ENCODE results near the gene MPIG6B. TPM values are rescaled to one million over a fixed set of nuclear protein-coding genes. Genes with fewer than 3 reads are reported as not detected.
A peak's percentile ranks its signal among the peaks of the same experiment; 100 is the strongest.

Gene MPIG6B
- 1 to 10 TPM in 3 of 10 donors, under 1 TPM in 7; 0.52 to 1.8 (median 0.82) TPM for polyA plus RNA-seq (ENCODE audit: insufficient read length in 10 of 10)
- long read RNA-seq, donor 1, result 0 reads
- long read RNA-seq, donor 2, result 0 reads
- long read RNA-seq, donor 3, result 0 reads
- long read RNA-seq, donor 4, result 0 reads
- long read RNA-seq, donor 5, result 0 reads
- long read RNA-seq, donor 6, result 0 reads
- long read RNA-seq, donor 7, partial matches to known transcripts, result 129 of 135 reads
- long read RNA-seq, donor 7, other reads (novel, unspliced or antisense), result 6 of 135 reads
- long read RNA-seq, donor 8, result 0 reads
- long read RNA-seq, donor 9, result 0 reads

DNA sequence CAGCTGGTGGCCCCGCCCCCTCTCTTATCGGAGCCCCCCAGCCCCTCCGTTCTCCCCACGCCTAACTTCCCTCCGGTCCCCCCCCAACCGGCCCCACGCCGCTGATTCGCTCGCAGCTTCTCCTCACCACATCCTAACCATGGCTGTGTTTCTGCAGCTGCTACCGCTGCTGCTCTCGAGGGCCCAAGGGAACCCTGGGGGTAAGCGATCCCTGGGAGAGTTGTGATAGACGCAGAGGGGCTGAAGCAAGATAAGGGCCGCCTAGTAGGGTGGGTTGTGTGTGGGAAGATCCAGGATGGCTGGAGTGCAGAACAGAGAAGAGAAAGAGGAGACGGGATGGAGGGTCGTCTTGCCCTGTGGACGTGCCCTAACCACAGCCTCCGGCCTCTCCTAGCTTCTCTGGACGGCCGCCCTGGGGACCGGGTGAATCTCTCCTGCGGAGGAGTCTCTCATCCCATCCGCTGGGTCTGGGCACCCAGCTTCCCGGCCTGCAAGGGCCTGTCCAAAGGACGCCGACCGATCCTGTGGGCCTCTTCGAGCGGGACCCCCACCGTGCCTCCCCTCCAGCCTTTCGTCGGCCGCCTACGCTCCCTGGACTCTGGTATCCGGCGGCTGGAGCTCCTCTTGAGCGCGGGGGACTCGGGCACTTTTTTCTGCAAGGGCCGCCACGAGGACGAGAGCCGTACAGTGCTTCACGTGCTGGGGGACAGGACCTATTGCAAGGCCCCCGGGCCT, at the start of gene MPIG6B:
MPIG6B (plus strand) TSS at position 129 of the 735 bp plus-strand sequence; CDS start at position 140, 11 bp downstream.
- DNase-seq, result no peak

DNA sequence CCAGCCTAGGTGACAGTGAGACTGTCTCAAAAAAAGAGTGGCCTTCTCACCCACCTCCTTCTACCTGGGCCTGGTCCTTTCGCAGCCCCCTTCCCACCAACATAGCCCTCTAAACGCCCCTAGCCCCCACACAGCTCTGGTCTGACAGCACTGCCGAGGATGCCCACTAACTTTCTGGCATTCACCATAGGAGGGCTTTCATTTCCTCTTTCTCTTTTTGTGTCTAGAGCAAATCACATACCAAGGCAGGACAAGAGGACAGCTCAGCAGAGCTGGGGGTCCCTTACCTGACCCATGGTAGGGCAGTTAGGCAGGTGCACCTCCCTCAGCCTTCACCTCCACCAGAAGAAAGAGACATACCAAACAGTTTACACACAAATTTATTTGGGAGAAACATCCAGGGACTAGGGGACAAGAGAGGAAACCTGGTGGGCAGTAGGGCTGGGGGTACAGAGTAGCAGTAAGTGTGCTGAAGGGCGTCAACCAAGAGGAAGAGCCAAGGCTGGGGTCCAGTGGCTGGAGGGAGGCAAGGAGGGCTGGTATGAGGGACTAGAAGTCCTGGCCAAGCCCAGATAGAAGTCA, 46.8 kb upstream of the MPIG6B start:
- no peak for DNase-seq

GRCh38 chr6:31676904-31677303, 46.3 kb upstream of the MPIG6B start:
- no peak for DNase-seq

DNA sequence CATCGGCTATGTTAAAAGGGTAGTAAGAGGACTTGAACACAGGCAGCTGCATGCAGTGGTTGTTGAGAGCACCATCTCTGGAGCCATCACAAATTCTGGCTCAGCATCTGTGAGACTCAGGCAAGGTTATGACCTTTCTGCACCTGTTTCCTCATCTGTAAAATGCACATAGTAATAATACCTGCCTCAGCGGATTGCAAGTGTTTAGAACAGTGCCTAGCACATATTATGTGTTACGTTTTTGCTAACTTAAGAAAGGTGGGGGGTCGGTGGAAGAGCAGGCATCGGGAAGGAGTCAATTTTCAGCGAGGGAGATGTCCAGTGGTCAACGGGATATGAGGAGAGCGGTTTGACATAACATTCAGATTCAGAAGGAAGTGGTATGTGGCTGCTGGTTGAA, 45.2 kb upstream of the MPIG6B start:
- no peak for DNase-seq

- peak; percentile 78 to 95 (median 90) for DNase-seq
These were observed 42.7 kb upstream of the MPIG6B start, which contains the start of gene LY6G5C for GRCh38 chr6:31680226-31681134. Gene LY6G5C, minus strand, starts transcription at chr6:31681067. Its CDS starts 694 bp downstream, at chr6:31680373.

GRCh38 chr6:31681135-31681671, 42.0 kb upstream of the MPIG6B start:
- DNase-seq, result no peak

DNA sequence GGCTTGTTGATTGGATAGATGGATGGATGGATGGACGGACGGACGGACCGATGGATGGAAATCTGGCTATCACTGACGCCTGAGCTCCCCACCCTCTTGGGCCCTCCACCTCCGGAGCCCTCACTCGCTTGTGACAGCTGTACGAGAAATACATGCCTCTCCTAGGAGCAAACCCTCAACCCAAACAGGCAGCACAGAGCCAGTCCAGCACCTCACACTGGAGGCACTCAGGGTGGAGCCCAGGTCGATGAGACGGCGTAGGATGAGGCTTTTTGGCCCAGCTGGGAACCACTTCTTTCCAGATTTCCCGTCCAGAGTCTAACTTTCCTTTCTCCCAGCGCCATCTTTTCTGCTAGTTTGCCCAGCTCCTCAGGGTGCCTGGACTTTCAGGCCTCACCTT, 39.6 kb upstream of the MPIG6B start:
- DNase-seq, result peak in 1 of 3 donors; percentile 33

DNA sequence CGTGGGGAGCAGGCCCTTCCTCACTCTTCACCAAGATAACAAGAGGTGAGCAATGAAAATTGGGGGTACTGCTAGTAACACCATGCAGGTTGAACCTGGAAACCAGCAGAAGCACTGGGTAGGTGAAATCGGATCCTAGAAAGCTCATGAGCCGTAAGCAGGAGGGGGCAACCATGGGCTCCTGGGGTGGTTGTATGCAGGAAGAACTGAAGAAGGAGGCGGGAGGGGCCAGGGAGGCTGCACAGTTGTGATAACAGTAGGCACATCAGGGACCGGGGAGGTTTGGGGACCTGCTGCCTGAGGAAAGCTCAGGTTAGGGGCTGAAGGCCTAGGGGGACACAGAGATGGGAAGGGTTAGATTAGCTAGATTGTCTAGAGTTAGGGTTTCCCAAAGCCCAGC, 36.7 kb upstream of the MPIG6B start:
- no peak for DNase-seq

DNA sequence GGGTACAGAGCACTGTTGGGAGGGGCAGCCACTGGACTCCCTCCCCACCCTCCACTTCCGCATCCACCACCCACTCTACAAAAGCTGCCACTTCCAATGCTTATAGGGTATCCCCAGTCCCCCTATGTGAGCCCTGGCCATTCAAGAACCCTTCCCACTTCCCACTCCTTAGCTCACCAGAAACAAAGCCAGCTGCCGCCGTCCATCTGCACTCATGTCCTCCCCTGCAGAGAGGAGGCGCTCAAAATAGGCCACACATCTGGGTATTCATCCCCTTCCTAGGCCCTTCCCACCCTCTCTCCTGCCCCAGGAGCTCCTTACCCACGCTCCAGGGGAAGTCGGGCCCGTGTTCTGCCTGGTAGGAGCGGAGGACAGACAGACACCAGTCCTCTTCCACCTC, 35.9 kb upstream of the MPIG6B start:
- no peak for DNase-seq

- no peak for DNase-seq
These were observed 35.1 kb upstream of the MPIG6B start for GRCh38 chr6:31687860-31688693.

GRCh38 chr6:31689249-31690110, 33.7 kb upstream of the MPIG6B start:
- no peak for DNase-seq

GRCh38 chr6:31690231-31691077, 32.7 kb upstream of the MPIG6B start:
- no peak for DNase-seq

- no peak for DNase-seq
These were observed 32.1 kb upstream of the MPIG6B start for GRCh38 chr6:31691078-31691463.

DNA sequence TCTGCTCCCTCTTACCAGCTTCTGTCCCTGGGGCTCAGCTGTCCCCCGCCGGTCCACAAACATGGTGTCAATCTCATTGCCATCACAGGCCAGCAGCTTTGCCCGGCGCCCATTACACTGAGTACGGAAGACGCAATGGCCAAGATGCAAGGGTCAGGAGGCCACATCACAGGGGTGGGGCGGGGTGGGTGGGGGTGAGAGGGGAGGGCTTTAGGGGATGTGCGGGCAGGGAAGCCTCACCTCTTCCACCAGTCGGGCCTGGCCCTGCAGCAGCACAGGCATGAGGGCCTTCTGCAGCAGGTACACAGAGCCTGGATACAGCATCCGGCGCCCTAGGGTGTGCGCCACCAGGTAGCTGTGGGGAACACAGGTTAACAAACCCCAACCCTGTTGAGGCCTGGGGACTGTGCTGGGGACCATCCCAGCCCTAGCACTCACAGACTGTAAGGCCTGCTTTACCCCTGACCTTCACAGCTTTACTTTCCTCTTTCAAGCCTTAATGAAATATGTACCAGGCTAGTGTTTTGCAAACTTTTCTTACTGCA, 31.5 kb upstream of the MPIG6B start:
- DNase-seq, result no peak

- DNase-seq, result no peak
These were observed 30.8 kb upstream of the MPIG6B start for GRCh38 chr6:31692353-31692752.

- no peak for DNase-seq
These were observed 30.3 kb upstream of the MPIG6B start for GRCh38 chr6:31692886-31693285.

- no peak for DNase-seq
These were observed 29.6 kb upstream of the MPIG6B start for GRCh38 chr6:31693535-31693934.

DNA sequence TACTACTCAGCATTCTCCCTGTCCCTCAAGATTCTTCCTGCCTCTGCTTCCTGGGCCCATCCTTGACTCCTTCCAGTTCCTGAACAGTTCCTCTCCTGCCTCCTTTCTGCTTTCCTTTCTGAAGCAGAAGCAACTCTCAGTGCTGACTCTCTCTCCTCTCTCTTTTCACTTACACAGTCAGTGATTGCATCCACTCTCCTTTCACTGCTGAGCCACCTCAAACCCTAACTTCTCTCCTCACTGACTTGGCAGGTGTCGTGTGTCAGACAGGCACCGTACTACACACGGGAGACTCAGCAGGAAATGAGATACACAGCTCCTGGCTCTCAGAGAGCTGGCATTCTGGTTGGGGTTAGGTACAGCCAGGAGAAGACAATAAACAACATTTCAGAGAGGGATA, 25.6 kb upstream of the MPIG6B start:
- no peak for DNase-seq
